HG02623 (cell line): Measurements from ENCODE around the gene ATXN7L1.
"Not testable (repeated sequence)": the region's sequence is repeated elsewhere in the genome, so short reads cannot be mapped to it uniquely, and the experiment has no call there.

ENCODE experiments used
- ATAC-seq: cut with Tn5 transposase; IDR thresholded peaks from one replicate; pipeline ENCODE4 v1.9.1; 2021; ENCODE audit warnings: moderate library complexity; ENCODE audit not compliant: unreplicated experiment

The ATXN7L1 gene

DNA sequence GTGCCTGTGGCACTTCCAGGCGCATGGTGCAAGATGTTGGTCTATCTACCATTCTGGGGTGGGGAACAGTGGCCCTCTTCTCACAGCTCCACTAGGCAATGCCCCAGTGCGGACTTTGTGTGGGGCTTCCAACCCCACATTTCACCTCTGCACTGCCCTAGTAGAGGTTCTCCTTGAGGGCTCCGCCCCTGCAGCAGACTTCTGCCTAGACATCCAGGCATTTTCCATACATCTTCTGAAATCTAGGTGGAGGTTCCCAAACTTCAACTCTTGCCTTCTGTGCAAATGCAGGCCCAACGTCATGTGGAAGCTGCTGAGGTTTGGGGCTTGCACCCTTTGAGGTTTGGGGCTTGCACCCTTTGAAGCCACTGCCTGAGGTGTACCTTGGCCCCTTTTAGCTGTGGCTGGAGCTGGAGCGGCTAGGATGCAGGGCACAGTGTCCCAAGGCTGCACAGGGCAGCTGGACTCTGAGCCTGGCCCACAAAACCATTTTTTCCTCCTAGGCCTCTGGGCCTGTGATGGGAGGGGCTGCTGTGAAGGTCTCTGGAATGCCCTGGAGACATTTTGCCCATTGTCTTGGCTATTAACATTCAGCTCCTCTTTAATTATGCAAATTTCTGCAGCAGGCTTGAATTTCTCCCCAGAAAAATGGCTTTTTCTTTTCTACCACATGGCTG is 164.5 kb downstream of the ATXN7L1 start:
- no peak for ATAC-seq

GRCh38 chr7:105710720-105711119 is 165.7 kb downstream of the ATXN7L1 start:
- ATAC-seq, result not testable (repeated sequence)

DNA sequence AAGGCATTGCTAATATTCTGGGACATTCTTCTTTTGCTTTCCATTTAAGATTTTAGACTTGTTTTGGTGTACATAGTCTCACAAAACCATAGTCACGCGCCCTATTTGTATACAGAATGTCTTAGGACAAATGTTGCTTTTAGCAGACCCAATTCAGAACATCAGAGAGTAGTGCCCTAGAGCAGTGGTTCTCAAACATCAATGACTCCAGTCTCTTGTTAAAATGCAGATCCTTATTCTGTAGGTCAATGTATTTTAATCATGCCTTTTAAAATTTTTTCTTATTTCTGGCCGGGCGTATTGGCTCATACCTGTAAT is 167.7 kb downstream of the ATXN7L1 start:
- ATAC-seq, result no peak

DNA sequence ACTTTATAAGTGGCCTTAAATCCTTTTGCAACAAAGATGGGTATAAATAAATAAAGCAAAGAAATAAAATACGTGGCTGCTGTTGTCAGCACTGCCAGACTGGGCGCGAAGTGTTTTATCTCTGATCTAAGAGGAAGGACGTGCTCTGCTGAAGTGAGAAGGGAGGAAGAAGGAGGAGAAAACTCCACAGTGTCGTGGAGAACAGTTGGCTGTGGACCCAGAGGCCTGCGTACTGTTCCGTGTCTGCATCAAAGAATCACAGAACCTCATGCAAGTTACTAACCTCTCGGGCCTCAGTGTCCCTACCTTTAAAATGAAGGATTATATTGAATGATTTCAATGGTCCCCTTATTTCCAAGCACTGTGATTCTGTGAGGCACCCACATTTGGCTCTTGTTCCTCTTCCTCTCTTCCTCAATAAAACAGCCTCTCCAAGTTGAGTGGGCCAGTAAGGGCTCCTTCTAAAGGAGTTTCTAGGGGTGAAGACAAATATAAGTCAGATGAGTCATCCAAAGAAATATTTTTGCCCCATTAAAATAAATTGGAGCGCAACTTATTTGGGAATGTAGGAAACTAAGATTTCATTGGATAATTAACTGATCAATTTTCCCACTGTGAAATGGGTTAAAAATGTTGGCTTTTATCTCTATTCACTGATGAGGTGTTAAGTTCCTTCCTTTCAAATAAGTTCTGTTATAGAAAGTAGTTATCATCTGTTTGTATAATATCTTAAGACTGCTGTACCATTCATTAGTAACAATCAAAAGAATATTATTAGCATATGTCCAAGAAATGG is 168.2 kb downstream of the ATXN7L1 start:
- ATAC-seq, result no peak

GRCh38 chr7:105707381-105707780 is 169.0 kb downstream of the ATXN7L1 start:
- ATAC-seq, result no peak

DNA sequence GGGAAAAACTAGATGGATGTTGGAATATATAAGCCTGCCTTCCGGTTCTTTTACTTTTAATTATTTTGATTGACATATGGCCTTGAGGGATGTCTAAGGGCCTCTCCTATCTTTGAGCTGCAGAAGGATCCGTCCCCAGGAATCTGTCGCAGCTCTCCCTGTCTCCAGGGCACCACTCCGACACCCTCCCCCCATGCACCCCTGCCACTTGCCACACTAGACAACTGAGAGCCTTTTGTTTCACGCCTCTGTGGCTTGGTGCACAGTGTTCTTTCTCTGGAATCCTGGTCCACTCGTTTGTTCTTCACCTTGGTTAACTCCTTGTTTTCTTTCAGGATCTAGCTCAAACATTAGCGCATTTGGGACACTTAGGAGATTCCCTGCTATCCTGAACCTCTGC is 171.0 kb downstream of the ATXN7L1 start:
- no peak for ATAC-seq

GRCh38 chr7:105703207-105703930 is 173.0 kb downstream of the ATXN7L1 start:
- ATAC-seq, result no peak

DNA sequence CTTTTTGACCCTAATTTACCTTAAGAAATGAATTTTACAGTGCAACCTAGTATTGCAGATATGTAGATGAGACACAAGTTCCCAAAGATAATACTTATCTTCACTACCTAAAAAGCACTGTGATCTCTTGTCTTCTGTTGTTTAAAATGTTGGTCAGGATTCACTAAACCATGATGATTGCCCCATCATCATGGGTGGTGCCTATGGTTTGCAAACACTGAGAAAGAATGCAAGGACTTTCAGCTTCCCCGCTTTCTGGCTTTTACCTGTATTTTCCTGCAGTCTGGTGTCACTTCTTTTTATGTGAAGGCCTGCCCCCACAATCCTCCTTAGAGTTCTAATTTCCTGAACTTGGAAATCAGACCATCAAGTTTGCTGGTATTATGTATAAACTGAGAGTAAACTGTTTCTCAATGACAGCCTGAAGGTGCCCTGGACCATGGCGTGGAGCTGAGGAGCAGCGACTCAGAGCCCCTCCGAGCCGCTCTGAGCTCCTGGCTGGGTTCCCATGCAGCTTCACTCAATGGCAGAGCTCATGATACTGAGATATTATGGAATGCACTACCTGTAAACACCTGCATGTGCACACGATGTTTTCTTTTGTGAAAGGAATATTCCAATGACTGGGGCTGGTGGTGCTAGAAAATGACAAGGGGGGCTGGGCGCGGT is 176.7 kb downstream of the ATXN7L1 start:
- ATAC-seq, result no peak

DNA sequence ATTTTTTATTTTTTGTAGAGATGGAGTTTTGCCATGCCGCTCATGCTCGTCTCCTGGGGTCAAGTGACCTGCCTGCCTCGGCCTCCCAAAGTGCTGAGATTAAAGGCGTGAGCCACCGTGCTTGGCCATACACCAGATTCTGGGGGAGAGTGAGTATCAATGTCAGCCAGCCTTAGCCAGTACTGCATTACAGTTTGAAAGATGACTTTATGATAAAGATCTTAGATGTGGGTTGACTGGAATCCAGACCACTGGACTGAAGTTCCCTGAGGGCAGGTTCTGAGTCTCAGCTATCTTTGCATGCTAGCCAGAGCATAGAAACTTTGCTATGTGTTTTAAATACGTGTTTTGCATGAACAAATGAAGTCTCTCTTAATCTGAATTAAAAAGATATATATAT is 177.9 kb downstream of the ATXN7L1 start:
- no peak for ATAC-seq

DNA sequence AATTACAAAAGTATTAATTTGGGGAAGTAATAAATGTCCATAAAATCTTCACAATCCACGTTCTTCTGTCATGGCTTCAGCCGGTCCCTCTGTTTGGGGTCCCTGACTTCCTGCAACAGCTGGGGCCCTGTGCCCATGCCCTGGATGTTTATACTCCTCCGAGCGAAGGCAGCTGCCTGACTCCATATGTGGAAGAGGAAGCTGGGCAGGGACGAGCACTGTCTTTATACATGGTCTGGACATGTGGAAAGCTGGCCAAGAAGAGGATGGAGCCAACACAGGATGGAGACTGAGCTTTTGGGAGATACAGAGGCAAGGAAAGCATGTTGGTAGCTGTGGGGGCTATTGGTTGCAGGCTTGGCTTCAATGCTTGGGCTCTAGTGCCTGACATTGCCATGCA is 178.6 kb downstream of the ATXN7L1 start:
- no peak for ATAC-seq

DNA sequence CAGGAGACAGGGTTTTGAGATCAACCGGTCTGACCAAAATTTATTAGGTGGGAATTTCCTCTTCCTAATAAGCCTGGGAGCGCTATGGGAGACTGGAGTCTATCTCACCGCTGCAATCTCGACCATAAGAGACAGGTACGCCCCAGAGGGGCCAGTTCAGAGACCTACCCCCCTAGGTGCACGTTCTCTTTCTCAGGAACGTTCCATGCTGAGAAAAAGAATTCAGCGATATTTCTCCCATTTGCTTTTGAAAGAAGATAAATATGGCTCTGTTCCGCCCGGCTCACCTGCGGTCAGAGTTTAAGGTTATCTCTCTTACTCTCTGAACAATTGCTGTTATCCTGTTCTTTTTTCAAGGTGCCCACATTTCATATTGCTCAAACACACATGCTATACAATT is 179.2 kb downstream of the ATXN7L1 start:
- not testable (repeated sequence) for ATAC-seq

GRCh38 chr7:105693576-105693975 is 182.8 kb downstream of the ATXN7L1 start:
- ATAC-seq, result no peak

DNA sequence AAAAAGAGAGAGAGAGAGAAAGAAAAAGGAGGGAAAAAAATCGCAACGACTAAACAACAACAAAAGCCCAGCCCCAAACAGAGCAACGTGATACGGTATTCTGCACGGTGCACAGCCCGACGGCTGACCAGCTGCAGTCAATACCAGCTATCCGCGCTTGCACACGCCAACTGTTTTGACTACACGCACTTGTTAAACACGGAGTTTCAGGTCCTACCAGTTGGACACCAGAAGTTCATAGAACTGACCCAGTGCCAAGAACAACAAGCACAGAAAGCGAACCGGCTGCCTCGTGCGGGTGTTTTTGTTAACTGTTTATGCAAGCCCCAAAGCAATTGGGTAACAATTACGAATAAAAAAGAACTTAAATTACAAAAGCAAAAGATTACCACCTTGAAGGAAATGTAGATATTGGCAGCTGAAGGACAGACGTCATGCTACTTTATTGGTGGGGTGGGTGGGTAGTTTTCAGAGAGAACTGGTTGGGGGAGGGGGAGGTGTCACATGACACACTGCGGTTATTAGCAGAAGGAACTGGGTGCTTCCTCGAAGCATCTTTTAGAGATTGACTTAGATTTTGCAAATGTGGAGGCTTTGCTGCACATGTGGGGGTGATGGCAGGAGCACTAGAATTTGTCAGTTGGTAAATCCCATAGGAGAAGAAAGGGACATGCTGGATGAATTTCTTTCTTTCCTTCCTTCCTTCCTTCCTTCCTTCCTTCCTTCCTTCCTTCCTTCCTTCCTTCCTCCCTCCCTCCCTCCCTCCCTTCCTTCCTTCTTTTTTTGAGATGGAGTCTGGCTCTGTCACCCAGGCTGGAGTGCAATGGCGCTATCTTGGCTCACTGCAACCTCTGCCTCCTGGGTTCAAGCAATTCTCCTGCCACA is 184.5 kb downstream of the ATXN7L1 start:
- ATAC-seq, result no peak

- ATAC-seq, result no peak
These were observed 185.2 kb downstream of the ATXN7L1 start for GRCh38 chr7:105691082-105691679.

DNA sequence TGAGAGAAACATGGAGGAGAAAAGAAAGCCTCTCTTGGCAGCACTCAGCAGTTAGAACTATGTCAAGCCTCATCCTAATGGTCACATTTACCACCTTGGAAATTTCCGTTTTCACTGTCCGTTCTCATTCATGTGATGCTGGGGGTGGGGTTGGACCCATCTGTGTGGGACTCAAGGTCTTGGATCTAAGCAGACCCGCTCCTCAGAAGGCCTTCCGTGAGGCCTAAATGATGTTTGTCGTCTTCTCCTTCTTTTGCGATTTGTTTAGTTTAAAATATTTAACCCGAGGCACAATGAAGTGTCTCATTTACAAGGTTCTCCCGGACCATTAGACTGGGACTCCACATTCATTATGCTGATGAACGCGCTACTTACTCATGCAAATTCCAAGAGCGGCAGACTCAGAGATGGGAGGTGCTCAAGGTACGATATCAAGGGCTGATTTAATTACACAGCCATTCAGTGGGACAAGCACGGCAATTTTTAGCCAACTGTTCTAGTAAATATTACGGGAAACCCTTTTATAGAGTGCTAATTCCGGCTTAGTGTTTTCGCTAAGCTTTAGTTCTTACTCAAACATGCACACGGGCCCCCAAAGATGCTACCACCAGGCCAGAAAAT is 186.0 kb downstream of the ATXN7L1 start:
- ATAC-seq, result no peak

DNA sequence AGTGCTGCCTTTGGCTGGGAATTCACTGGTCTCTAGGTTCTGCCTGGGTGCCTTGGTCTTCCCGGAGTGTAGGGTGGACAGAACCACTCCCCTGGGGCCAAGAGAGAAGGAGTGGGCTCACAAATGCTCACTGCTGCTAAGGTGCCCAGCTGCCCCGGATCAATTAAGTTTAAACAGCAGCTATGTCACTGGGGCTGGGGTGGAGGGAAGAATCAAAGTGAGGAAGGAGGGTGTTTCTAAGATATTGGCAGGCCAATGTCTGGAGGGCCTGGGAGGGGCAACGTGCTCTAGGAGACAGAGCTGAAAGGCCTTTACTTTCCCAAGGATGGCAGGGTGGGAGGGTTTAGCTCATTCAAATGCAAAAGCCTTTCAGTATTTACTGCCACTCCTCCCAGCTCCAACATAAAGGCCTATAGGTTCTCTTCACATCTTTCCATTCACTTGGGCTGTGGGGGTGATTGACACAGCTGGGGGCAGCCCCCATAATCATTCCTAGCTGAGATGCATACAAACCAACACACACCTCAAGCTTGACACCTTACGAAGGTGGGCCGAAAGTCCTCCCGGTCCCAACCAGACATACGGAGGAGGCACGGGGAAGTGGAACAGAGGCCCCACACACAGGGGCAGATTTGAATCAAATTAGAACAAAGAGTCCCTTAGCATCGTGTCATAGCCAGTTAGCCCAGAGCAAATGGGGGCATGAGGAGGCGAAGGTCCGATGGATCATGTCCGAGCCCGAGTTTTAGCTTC is 187.2 kb downstream of the ATXN7L1 start:
- no peak for ATAC-seq

DNA sequence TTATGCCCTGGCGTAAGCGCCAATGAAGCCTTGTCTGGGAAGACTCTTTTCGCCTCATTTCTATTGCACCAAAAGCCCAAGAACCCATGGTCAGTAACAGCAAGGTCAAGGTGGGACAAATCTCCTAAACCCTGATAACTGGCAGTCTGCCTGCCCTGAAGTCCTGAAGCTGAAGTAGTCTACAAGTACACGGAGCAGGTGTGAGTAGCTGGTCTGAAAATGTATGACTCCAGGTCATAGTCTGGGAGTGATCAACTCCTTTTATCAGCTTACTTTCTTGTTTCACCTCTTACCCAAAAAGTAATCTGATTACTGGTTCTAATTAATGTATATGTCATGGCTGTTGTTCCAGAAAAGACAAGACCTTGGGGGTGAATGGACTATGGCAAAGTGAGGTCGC is 187.8 kb downstream of the ATXN7L1 start:
- ATAC-seq, result no peak

DNA sequence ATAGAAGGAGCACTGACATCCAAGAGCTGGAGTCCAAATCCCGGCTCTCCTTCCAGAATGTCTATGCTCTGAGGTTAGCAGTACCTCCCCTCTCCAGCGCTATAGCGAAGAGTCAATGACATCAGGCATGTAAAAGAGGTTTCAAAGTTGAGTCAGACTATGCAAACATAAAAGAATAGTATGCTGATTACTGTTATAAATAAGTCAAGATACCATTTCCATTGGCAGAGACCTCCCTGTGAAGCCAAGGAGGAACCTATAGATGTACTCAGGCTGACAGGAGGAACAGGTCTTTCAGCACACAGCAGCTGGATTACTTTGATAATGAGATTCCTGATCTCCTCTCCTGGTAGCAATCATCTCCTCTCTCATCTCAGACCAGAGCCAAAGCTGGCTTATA is 191.2 kb downstream of the ATXN7L1 start:
- no peak for ATAC-seq
